PFSK-1 (cell line): Measurements from ENCODE around the gene MAGI1.

Experiments used
- POLR2AphosphoS5 ChIP-seq: IDR thresholded peaks from 2 replicates; pipeline ENCODE4 v1.6.1; 2012; ENCODE audit warnings: low read depth, mild to moderate bottlenecking, control low read depth, low read length, moderate library complexity
- SIN3A ChIP-seq: IDR thresholded peaks from 2 replicates; pipeline ENCODE4 v1.6.1; 2012; ENCODE audit warnings: mild to moderate bottlenecking, low read length, moderate library complexity, borderline replicate concordance; ENCODE audit not compliant: insufficient read depth
- TF ChIP-seq, protein P1 (sequence below), 2 experiments: IDR thresholded peaks; 2 replicates each; pipeline versions ENCODE4 v1.6.1 to v1.8.0; 2011 to 2012; ENCODE audit warnings: low read depth in 2 of 2, low read length in 2 of 2, control low read depth in 1 of 2, inconsistent platforms in 1 of 2, mild to moderate bottlenecking in 1 of 2, moderate library complexity in 1 of 2; ENCODE audit not compliant: insufficient read depth in 1 of 2

DNA sequence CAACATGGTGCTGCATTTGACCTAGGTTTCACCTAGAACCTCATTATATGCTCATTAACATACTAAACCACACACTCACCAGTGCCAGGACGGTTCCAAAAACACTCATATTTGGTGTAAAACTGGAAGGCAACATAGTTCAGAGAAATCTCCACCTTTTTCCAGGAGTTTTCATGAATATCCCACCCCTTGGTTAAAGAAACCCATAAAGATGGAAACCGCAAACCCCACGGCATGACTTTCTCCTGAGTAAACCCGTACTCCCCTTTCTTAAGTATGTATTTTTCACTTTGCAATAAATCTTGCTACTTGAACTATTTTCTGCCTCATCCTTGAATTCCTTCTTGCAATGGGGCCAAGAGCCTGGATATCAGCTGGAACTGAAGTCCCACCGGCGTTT lies 379.3 kb downstream of the MAGI1 start:
- TF ChIP-seq, protein P1, sequence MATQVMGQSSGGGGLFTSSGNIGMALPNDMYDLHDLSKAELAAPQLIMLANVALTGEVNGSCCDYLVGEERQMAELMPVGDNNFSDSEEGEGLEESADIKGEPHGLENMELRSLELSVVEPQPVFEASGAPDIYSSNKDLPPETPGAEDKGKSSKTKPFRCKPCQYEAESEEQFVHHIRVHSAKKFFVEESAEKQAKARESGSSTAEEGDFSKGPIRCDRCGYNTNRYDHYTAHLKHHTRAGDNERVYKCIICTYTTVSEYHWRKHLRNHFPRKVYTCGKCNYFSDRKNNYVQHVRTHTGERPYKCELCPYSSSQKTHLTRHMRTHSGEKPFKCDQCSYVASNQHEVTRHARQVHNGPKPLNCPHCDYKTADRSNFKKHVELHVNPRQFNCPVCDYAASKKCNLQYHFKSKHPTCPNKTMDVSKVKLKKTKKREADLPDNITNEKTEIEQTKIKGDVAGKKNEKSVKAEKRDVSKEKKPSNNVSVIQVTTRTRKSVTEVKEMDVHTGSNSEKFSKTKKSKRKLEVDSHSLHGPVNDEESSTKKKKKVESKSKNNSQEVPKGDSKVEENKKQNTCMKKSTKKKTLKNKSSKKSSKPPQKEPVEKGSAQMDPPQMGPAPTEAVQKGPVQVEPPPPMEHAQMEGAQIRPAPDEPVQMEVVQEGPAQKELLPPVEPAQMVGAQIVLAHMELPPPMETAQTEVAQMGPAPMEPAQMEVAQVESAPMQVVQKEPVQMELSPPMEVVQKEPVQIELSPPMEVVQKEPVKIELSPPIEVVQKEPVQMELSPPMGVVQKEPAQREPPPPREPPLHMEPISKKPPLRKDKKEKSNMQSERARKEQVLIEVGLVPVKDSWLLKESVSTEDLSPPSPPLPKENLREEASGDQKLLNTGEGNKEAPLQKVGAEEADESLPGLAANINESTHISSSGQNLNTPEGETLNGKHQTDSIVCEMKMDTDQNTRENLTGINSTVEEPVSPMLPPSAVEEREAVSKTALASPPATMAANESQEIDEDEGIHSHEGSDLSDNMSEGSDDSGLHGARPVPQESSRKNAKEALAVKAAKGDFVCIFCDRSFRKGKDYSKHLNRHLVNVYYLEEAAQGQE (IDR thresholded peaks at IDR 0.05; ENCODE audit: insufficient read depth in 1 of 2, low read depth in 2 of 2, low read length in 2 of 2): no peak
- TF ChIP-seq SIN3A (no peak), POLR2AphosphoS5 (no peak)
